GM23338 (cell line): ENCODE measurements around the gene SORCS3. TPM values are rescaled to one million over a fixed set of nuclear protein-coding genes. Genes with fewer than 3 reads are reported as not detected.

Source experiments
- ATAC-seq: fragments of 200-7000 bp; cut with Tn5 transposase; 3 replicates; pipeline ENCODE4 v1.9.1; 2020
- DNase-seq: peaks from one replicate; pipeline ENCODE4 v3.0.0-alpha.2; 2015; ENCODE audit warnings: low spot score
- H2AFZ ChIP-seq: fragments of 200-600 bp; sonication (generic); 2 replicates; pipeline ENCODE4 v1.8.0; 2016; ENCODE audit warnings: antibody characterized with exemption, mild to moderate bottlenecking, moderate library complexity
- H3F3A ChIP-seq: fragments of 200-600 bp; sonication (generic); replicated peaks from 2 replicates; pipeline ENCODE4 v1.8.0; 2017; ENCODE audit warnings: antibody characterized with exemption, mixed run types, low read depth
- H3K27ac ChIP-seq: fragments of 200-600 bp; sonication (generic); 2 replicates; pipeline ENCODE4 v1.6.1; 2016; ENCODE audit warnings: low read depth
- H3K27me3 ChIP-seq: fragments of 200-600 bp; sonication (generic); 2 replicates; pipeline ENCODE4 v1.8.0; 2016; ENCODE audit warnings: mild to moderate bottlenecking, mixed run types, moderate library complexity; ENCODE audit not compliant: insufficient read depth
- H3K36me3 ChIP-seq: fragments of 200-600 bp; sonication (generic); 2 replicates; pipeline ENCODE4 v1.8.0; 2016; ENCODE audit warnings: mild to moderate bottlenecking; ENCODE audit not compliant: insufficient read depth
- H3K4me1 ChIP-seq: fragments of 200-600 bp; sonication (generic); 2 replicates; pipeline ENCODE4 v1.8.0; 2016; ENCODE audit warnings: mild to moderate bottlenecking, moderate library complexity; ENCODE audit not compliant: insufficient read depth
- H3K4me2 ChIP-seq: fragments of 200-600 bp; sonication (generic); 2 replicates; pipeline ENCODE4 v1.7.1; 2017; ENCODE audit warnings: mixed run types
- H3K4me3 ChIP-seq: fragments of 200-600 bp; sonication (generic); 2 replicates; pipeline ENCODE4 v1.6.1; 2016; ENCODE audit warnings: mixed run types
- H3K79me2 ChIP-seq: fragments of 200-600 bp; sonication (generic); replicated peaks from 2 replicates; pipeline ENCODE4 v1.8.0; 2017; ENCODE audit warnings: mild to moderate bottlenecking; ENCODE audit not compliant: insufficient read depth
- H3K9me2 ChIP-seq: fragments of 200-600 bp; sonication (generic); 2 replicates; pipeline ENCODE4 v1.8.0; 2017; ENCODE audit not compliant: insufficient read depth
- H4K20me1 ChIP-seq: fragments of 200-600 bp; sonication (generic); replicated peaks from 2 replicates; pipeline ENCODE4 v1.8.0; 2017; ENCODE audit warnings: mild to moderate bottlenecking; ENCODE audit not compliant: insufficient read depth
- H3K27ac Mint-ChIP-seq: 2 replicates; pipeline ENCODE4 v1.8.0; 2020; ENCODE audit warnings: inconsistent platforms, mild to moderate bottlenecking, moderate library complexity, mixed read lengths
- H3K27me3 Mint-ChIP-seq: 3 replicates; pipeline ENCODE4 v1.8.0; 2022; ENCODE audit warnings: low read depth, mild to moderate bottlenecking, moderate library complexity, mixed read lengths, inconsistent platforms; ENCODE audit not compliant: insufficient read depth, poor library complexity
- H3K36me3 Mint-ChIP-seq: 3 replicates; pipeline ENCODE4 v1.8.0; 2021; ENCODE audit warnings: low read depth, mild to moderate bottlenecking, inconsistent platforms, moderate library complexity, mixed read lengths
- H3K4me1 Mint-ChIP-seq: 3 replicates; pipeline ENCODE4 v1.8.0; 2020; ENCODE audit warnings: mild to moderate bottlenecking, inconsistent platforms, mixed read lengths
- H3K4me3 Mint-ChIP-seq: 3 replicates; pipeline ENCODE4 v1.8.0; 2021; ENCODE audit warnings: moderate library complexity, mild to moderate bottlenecking, inconsistent platforms, mixed read lengths
- H3K9me3 Mint-ChIP-seq: 3 replicates; pipeline ENCODE4 v1.8.0; 2020; ENCODE audit warnings: moderate library complexity, mild to moderate bottlenecking, inconsistent platforms, mixed read lengths
- CREB1 ChIP-seq: fragments of 250-450 bp; sonication (Bioruptor Pico); IDR thresholded peaks from 2 replicates; pipeline ENCODE4 v1.5.0; 2020; ENCODE audit warnings: low read depth, mild to moderate bottlenecking, moderate library complexity
- EZH2 ChIP-seq: fragments of 200-600 bp; sonication (generic); IDR thresholded peaks from one replicate; pipeline ENCODE4 v1.8.0; 2017; ENCODE audit warnings: antibody characterized with exemption, mild to moderate bottlenecking, low read depth; ENCODE audit not compliant: unreplicated experiment
- JUNB ChIP-seq: IDR thresholded peaks from one replicate; pipeline ENCODE4 v1.6.1; 2016; ENCODE audit warnings: antibody characterized with exemption; ENCODE audit not compliant: unreplicated experiment
- POLR2AphosphoS5 ChIP-seq: IDR thresholded peaks from 2 replicates; pipeline ENCODE4 v1.6.1; 2016; ENCODE audit warnings: antibody characterized with exemption, low read depth
- STAT1 ChIP-seq: IDR thresholded peaks from one replicate; pipeline ENCODE4 v1.6.1; 2016; ENCODE audit warnings: antibody characterized with exemption; ENCODE audit not compliant: unreplicated experiment
- ZNF114 ChIP-seq: fragments of 250-450 bp; sonication (Bioruptor Pico); IDR thresholded peaks from 2 replicates; pipeline ENCODE4 v1.5.0; 2020; ENCODE audit warnings: mild to moderate bottlenecking, moderate library complexity
- polyA plus RNA-seq: library from polyadenylated mRNA; unstranded; fragments of >200 nt; fragmentation: Nextera tagmentation; extraction: Ambion mirVana; gene quantifications from 2 replicates; pipeline ENCODE4 v1.2.1, GENCODE V29; 2016
- total RNA-seq: library from RNA; depleted of rRNA; stranded (reverse); fragments of >200 nt; shearing (Covaris generic); gene quantifications from 2 replicates; pipeline ENCODE4 v1.2.3, GENCODE V29; 2014
- TF ChIP-seq, protein P1 (sequence below): IDR thresholded peaks from one replicate; pipeline ENCODE4 v1.6.1; 2018; ENCODE audit warnings: antibody characterized with exemption; ENCODE audit not compliant: unreplicated experiment
- TF ChIP-seq, protein P2 (sequence below), 2 experiments: fragments of 200-600 bp in 1 of 2; sonication (generic) in 1 of 2; conservative IDR thresholded peaks; 2 replicates each; pipeline versions ENCODE4 v1.5.1 to v1.6.1; 2016 to 2017; ENCODE audit warnings: antibody characterized with exemption in 2 of 2, low read depth in 2 of 2, mild to moderate bottlenecking in 2 of 2, moderate library complexity in 1 of 2

The SORCS3 gene
- total and polyA plus RNA-seq, 2 experiments from 2014 or later: 0.37 to 1.4 TPM

DNA sequence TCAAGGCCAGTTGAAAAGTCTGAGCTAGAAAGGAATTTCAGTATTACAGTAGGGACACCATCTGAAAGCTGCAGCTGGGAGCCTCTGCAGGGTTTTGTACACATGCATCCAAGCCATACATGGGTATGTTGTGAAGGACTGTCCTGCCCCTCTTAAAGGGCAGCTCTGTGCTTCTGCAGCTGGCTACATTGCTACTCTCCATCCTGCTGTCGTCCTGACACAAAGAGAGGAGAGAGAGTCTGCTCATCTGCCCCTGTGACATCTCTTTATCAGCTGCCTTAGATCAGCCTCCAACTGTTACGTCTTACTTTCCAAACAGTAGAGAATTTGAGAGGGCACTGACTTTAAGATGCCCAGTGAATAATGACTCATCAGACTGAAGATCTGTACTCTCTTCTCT lies 602.7 kb downstream of the SORCS3 start:
- H2AFZ ChIP-seq: no peak overlapping the region
- H3K4me1 Mint-ChIP-seq: no peaks in the 10 kb centered on the region
- H3K27ac ChIP-seq: no peak overlapping the region
- H3K27me3 Mint-ChIP-seq: no peaks in the 10 kb centered on the region
- H3K9me2 ChIP-seq: no peaks in the 10 kb centered on the region
- H3K4me3 Mint-ChIP-seq: no peak overlapping the region
- H3K79me2 ChIP-seq: no peaks in the 10 kb centered on the region
- peaks cover 6% of the 10 kb centered on the region for H3K9me3 Mint-ChIP-seq
- no peaks in the 10 kb centered on the region for H3F3A ChIP-seq
- no peak for TF ChIP-seq JUNB
- H3K36me3 ChIP-seq: no peaks in the 10 kb centered on the region; the same call in 1 of the 2 replicates
- no peak overlapping the region for H3K27ac Mint-ChIP-seq
- H3K36me3 Mint-ChIP-seq: 0 out of 3 replicates have a peak, but pooled peaks cover 4% of the 10 kb centered on the region
- H3K27me3 ChIP-seq: no peaks in the 10 kb centered on the region
- no peak overlapping the region for H3K4me2 ChIP-seq
- H3K4me3 ChIP-seq: no peak overlapping the region
- DNase-seq: no peak
- no peaks in the 10 kb centered on the region for H3K4me1 ChIP-seq
- H4K20me1 ChIP-seq: no peaks in the 10 kb centered on the region
- no peak for ATAC-seq

DNA sequence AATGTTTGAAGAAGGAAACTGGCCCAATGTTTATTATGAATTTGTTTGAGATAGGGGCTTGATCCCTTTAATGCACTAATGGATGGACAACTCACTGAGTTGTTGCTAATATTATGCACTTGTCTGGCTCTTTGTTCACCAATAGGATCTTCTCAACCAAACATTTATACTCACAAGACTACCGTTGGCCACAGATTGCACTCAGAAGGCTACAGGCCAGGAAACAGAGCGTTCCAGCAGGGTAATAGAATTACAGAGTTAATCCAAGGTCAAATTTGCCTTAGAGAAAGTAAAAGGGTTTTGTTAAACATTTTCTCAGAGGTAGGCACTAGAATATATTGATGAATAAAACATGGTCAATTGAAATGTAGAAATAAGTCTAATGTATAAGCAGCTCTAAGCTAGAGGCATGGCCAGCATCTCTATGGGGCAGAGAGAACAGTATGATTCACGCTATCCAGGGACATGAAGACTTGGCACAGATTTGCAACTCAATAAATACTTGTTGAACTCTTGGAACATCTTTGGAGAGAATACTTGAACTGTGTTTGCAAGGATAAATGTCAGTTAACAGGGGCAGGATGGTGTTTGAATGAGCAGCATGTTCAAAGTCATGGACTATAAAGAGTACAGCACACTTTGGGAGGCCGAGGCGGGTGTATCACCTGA lies 606.9 kb downstream of the SORCS3 start:
- H2AFZ ChIP-seq: no peak overlapping the region
- Mint-ChIP-seq H3K4me3 (no peak overlapping the region), H3K9me3 (no peaks in the 10 kb centered on the region; the same call in 2 of the 3 replicates), H3K4me1 (peaks cover 5% of the 10 kb centered on the region), H3K27me3 (peaks cover 4% of the 10 kb centered on the region), H3K36me3 (no peaks in the 10 kb centered on the region), H3K27ac (no peak overlapping the region)
- DNase-seq (no peak), ATAC-seq (no peak)
- H3K27ac ChIP-seq: no peak overlapping the region
- H3K4me1 ChIP-seq: no peaks in the 10 kb centered on the region
- 0 out of 2 replicates have a peak, but pooled peaks cover 5% of the 10 kb centered on the region for H3K9me2 ChIP-seq
- no peaks in the 10 kb centered on the region for H3F3A ChIP-seq
- H3K27me3 ChIP-seq: no peaks in the 10 kb centered on the region
- H3K79me2 ChIP-seq: no peaks in the 10 kb centered on the region
- TF ChIP-seq POLR2AphosphoS5: no peak
- TF ChIP-seq EZH2: no peak
- TF ChIP-seq CREB1 (CRISPR knock-in tag): no peak
- TF ChIP-seq, protein P1, sequence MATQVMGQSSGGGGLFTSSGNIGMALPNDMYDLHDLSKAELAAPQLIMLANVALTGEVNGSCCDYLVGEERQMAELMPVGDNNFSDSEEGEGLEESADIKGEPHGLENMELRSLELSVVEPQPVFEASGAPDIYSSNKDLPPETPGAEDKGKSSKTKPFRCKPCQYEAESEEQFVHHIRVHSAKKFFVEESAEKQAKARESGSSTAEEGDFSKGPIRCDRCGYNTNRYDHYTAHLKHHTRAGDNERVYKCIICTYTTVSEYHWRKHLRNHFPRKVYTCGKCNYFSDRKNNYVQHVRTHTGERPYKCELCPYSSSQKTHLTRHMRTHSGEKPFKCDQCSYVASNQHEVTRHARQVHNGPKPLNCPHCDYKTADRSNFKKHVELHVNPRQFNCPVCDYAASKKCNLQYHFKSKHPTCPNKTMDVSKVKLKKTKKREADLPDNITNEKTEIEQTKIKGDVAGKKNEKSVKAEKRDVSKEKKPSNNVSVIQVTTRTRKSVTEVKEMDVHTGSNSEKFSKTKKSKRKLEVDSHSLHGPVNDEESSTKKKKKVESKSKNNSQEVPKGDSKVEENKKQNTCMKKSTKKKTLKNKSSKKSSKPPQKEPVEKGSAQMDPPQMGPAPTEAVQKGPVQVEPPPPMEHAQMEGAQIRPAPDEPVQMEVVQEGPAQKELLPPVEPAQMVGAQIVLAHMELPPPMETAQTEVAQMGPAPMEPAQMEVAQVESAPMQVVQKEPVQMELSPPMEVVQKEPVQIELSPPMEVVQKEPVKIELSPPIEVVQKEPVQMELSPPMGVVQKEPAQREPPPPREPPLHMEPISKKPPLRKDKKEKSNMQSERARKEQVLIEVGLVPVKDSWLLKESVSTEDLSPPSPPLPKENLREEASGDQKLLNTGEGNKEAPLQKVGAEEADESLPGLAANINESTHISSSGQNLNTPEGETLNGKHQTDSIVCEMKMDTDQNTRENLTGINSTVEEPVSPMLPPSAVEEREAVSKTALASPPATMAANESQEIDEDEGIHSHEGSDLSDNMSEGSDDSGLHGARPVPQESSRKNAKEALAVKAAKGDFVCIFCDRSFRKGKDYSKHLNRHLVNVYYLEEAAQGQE: no peak
- TF ChIP-seq, protein P2, sequence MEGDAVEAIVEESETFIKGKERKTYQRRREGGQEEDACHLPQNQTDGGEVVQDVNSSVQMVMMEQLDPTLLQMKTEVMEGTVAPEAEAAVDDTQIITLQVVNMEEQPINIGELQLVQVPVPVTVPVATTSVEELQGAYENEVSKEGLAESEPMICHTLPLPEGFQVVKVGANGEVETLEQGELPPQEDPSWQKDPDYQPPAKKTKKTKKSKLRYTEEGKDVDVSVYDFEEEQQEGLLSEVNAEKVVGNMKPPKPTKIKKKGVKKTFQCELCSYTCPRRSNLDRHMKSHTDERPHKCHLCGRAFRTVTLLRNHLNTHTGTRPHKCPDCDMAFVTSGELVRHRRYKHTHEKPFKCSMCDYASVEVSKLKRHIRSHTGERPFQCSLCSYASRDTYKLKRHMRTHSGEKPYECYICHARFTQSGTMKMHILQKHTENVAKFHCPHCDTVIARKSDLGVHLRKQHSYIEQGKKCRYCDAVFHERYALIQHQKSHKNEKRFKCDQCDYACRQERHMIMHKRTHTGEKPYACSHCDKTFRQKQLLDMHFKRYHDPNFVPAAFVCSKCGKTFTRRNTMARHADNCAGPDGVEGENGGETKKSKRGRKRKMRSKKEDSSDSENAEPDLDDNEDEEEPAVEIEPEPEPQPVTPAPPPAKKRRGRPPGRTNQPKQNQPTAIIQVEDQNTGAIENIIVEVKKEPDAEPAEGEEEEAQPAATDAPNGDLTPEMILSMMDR (conservative IDR thresholded peaks at IDR 0.05; ENCODE audit: low read depth in 2 of 2): no peak
- no peak for TF ChIP-seq STAT1
- no peak for TF ChIP-seq ZNF114 (CRISPR knock-in tag)
- no peak for TF ChIP-seq JUNB
- no peak overlapping the region for H3K4me3 ChIP-seq
- H3K4me2 ChIP-seq: no peak overlapping the region
- no peaks in the 10 kb centered on the region; the same call in 1 of the 2 replicates for H3K36me3 ChIP-seq
- no peaks in the 10 kb centered on the region for H4K20me1 ChIP-seq
